ENCODE measurements around the gene EEPD1.

Gene EEPD1

DNA sequence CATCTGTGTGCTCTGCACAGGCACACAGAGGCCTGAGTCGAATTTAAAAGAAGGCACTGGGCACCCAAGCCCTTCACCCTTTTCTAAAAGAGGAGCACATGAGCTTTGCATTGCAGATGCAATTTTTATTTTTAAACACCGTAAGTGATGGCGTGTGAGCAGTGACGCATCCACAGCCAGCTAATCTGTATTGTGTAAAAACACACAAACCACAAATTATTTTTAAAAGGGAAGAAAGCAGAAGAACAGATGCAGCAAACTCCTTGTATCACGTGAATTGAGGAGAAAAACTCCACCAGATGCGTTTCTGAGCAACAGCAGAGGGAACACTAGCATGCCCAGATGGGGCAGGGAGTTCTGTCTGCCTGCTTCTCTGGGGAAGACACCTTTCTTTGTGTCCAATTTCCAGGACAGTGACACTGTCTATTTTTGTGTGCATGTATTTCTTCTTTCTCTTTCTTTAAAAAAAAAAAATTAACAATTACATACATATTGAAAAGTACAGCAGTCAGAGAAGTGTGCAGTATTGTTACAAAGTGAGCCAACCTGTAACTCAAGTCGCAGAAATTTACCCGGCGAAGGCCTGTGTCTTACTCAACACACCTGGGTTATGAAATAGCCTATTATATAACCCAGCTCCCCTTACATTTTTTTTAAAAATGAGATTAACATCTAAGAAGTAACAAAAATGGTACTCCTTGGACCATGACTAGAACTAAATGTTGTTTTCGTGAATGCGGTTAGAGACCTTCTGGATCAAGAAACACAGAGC lies 39.2 kb downstream of the EEPD1 start:
- no peak for DNase-seq

DNA sequence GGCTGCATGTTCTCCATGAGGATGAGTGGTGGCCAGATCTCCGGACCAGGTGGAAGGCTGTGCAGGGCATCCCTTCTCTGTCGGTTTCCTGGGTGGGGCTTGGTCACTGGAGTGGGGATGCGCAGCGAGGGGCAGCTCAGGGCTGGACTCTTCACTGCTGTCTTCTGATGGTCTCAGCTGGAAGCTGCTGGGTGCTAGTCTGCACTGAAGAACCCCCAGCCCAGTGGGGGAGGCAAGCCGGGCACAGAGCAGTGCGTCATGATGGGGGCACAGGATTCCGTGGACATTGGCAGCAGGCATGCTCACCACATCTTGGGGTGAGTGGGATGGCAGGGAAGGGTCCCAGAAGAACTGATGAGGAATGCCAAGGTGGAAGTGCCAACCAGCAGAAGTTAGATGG lies 39.8 kb downstream of the EEPD1 start:
- no peak for DNase-seq

DNA sequence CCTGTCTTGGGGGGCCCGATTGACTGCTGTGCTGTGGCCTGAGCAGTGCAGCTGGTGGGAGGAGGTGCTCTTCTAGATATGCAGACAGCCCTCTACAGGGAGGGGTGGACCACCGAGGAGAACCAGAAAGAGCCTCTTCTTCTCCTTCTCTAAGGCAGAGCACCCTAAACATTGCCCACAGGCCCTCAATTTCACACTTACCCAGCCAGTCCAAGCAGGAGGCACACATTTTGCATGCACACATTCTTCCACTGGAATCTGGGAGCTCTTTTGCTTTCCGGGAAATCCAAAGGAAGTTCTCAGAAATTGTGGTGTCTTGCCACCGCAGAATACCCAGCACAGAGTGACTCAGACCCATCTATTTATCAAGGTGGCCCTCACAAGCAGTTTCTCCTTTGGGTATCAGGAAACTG lies 45.8 kb downstream of the EEPD1 start:
- DNase-seq: no peak

DNA sequence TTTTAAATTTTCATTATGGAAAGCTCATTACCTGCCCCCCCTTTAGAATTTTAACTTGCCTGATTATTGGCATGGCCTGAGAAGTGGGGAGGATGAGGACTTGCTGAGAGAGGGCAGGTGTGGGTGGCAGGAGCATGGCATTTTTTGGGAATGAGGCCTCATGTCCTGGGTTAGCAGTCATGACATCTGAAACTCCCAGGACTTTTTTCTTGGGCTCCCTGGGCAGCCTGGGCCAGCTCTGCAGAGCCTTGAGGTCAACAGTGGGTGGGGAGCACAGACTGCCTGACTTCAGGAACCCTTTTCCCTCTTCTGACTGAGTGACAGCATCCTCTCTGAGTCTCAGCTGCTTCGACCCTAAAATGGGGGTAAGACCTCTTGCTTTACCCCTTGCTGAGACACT lies 46.3 kb downstream of the EEPD1 start:
- no peak for DNase-seq

DNA sequence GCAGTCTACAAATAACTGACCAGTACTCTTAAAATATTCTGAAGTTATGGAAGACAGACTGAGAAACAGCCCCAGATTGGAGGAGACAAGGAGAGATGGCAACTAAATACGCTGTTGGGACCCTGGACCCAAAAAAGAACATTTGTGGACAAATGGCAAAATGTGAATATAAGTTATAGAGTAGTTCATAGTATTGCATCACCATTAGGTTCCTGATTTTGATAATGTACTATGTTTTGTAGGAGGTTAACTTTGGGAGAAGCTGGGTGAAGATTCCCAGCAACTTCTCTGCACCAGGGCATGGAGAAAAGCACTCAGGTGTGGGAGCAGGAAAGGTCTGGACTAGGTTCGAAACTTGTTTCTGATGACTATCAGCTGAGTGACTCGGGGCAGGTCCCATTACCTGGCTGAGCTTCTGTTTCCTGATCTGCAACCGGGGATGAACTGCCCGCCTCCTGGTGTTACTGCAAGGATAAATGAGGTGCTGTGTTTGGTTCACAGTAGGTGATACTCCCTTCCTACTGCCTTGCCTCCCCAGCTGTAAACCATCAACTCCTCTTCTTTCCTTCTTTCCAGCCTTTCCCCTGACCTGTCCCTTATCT lies 48.2 kb downstream of the EEPD1 start:
- no peak for DNase-seq

DNA sequence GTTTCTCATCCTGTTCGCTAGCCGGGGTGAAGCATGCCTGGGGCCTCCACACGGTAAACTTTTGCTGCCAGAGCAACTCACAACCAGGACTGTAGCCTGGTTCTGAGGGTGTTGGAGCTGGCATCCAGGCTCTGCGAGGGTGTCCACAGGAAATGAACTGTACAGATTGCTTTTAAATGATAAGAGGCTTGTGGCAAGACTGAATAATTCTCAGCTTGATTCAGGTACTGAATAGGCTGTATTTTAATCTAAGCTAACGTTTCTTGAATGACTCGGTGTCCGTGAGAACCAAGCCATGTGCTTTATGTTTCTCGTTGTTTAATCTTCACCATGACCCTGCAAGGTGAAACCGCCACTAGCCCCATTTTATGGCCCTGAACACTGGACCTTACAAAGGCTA lies 49.3 kb downstream of the EEPD1 start:
- no peak for DNase-seq

DNA sequence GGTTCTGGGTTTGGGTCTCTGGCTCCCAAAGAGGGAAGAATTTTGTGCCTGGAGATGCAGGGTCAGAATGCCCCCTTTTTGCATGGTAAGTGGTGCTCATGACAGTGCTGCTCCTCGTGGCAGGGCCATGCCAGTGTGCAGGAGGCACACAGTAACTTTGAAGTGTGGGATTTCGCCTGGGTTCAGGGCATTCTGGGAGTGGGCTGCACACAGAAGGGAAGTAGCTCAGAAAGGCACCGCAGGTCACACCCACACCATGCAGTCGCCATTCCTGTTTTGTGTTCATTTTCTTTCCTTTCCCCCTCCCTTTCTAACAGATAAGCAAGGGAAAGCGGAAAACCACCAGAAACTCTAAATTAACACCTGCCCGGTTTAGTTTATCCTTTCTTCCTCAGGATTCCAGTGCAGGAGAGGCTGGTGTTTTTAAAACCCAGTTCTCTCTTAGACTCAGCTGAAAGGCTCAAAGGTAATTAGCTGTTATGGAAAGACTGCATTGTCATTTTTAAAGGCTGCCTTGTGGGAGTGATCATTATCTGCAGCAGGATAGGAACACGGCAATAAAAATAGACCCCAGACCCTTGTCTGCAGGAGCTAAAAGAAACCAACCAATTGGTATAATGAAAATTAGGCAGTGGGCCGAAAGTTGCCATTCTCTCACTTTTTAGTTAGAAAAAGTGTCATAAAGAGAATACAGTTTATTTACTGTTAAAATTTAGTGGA lies 50.2 kb downstream of the EEPD1 start:
- no peak for DNase-seq

DNA sequence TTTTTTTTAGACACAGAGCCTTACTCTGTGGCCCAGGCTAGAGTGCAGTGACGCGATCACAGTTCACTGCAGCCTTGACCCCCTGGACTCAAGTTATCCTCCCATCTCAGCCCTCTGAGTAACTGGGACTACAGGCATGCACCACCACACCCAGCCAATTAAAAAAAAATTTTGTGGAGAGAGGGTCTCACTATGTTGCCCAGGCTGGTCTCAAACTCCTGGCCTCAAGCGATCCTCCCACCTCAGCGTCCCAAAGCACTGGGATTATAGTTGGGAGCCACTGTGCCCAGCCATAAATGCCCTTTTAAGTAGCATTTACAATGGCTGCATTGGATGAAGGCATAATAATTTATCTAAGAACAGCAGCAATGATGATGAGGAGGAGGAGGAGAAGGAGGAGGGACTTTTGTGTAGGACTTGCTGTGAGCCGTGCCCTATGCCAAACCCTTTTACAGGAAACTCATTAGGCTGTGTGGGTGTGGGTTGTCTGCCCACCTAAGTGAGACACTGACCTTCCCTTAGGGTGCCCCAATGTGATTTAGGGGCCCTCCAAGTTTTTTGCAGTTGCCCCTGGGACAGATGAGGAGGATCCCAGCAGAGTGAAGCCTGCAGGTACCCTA lies 51.1 kb downstream of the EEPD1 start:
- no peak for DNase-seq

DNA sequence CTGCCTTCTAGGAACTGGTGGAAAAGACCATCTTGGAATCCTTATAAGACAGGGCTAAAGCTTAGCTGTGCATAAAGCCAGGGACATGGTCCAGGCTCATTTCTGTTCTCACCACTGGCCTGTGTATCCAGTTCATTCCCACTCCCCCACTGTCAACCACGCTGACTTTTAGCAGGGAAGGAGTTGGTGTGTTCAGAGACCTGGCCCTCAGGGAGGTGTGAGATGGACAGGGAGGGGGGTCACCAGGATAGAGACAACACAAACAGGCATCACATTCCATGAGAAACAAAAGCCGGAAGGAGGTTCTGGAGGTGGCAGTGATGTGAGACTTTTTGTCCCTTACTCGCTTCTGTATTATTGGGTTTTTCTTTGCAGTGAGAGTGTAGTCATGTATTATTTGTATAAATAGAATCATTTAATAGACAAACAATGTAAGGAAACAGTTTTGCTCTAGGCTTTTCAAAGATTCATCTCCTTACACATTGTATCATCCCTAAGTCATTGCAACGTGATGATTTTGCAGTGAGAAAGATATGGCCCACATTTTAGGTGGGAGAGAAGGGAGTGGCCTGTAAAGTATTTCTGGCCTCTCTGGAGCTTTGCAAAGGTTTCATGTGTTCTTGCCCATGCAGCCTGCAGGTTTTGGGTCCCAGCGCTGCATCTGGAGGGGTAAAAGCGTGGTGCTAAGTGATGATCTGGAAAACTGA lies 52.0 kb downstream of the EEPD1 start:
- DNase-seq: no peak

DNA sequence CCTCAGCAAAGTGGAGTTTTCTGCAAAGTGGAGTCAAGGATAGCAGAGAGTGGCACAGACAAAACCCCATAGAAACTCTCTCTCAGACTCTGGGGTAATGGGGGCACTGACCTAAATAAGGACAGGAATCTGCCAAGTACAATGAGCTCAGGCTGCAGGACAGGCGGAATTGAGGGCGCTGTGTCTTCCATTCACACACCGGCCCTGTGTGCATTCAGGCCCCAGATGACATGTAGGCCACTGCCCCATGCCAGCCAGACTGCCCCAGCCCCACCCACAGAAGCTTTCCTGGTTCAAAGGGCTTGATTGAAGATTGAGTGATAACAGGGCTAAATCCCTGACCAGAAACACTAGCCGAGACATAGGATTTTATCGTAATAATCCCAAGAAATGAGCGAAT lies 52.7 kb downstream of the EEPD1 start:
- DNase-seq: no peak

DNA sequence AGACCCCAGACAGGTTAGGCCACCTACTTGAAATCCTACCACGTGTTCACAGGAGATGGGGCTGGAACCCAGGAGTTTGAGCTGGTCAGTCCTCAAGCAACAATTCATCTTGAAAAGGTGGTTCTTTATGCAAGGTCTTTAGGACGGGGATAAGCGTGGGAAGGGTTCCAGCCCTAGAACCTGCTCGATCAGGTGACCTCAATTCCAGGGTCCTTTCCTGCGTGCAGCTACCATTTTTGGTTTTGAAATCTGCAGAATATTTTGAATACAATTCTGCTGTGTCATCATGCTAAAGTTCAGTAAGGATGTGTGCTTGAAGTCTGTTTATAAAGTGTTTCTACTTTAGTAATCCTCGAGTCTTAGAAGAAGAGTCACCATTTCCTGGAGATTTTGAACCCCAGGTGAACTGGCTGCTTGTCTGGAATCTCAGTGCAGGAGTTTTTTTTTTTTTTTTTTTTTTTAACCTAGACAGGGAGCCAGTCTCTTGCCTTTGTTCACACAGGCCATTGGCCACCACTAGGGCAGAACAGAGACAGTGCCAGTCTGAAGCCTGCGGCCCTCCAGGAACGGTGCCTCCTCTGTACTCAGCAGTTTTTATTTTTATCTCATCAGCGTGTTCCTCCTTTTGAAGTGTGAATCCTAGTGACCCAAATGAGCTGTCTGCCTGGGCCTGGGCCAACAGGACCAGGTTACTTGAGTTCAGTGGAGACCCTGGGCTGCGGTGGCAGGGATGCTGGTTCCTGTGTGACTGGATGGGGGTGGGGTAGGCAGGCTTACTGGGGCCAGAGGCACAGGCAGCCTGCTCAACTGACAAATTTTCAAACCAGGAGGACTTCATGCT lies 54.6 kb downstream of the EEPD1 start:
- no peak for DNase-seq

DNA sequence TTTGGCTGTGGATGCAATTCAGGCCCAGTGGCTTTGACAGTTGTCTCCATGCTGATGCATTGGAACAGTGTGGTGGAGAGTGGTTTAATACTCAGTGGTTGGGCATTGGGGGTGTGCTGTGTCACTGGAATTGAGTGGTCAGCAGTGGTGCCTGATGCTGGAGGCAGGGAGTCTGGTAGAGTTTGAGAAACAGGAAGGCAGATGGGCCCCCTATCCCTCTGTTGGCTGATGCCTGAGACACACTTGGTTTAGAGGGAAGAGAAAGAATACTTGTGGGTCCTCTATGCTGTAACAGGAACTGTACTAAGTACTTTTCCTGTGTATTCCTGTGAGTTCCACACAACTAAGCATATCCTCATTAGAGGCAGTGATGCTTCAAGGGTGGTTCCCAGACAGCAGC lies 55.4 kb downstream of the EEPD1 start:
- no peak for DNase-seq

DNA sequence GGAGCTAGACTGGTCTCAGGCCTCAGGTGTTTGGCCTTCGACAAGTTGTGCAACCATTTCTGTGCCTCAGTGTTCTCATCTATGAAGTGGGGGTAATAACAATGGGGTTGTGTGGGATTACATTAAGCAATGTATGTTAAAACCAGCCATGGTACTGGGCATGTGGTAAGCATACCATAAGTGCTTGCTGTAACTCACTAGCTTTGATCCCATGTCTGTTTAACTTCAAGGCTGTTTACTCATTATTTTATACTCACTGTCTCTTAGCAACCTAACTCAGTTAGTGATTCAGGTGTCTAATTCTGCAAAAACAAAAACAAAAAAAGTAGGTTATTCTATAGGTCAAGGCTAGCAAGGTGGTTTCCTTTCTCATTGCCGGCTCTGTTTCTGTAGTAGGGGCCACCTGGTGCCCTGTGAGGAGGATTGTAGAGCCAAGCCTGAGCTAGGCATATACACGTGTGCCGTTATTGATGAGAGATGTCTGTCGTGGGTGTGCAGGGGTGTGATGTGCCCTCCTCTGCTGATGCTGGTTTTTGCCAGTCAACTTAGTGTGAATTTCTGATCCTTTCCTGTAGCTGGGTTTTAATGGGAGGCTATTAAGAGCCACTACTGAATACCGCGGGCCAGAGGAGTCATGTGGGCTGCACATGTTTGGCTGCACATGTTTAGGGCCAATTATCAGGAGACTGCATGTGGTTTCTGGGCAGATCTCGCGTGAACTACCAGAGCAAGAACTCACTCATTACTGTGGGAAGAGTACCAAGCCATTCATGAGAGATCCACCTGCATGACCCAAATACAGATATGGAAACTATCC lies 56.2 kb downstream of the EEPD1 start:
- DNase-seq: no peak

DNA sequence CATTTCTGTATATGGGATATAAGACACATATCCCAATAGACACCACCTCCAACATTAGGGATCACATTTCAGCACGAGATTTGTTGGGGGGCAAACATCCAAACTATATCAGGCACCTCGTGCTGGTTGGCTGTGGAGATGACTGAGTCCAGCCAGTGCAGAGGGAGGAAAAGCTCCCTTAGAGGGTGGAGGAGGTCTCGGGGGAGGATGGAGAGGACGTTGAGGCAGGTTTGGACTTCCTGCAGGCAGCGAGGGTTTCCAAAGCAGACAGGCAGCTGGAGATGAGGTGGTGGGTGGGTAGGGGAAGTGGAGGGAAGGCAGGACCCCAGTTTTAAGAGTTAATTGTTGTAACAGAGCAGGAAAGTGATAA lies 56.7 kb downstream of the EEPD1 start:
- no peak for DNase-seq

DNA sequence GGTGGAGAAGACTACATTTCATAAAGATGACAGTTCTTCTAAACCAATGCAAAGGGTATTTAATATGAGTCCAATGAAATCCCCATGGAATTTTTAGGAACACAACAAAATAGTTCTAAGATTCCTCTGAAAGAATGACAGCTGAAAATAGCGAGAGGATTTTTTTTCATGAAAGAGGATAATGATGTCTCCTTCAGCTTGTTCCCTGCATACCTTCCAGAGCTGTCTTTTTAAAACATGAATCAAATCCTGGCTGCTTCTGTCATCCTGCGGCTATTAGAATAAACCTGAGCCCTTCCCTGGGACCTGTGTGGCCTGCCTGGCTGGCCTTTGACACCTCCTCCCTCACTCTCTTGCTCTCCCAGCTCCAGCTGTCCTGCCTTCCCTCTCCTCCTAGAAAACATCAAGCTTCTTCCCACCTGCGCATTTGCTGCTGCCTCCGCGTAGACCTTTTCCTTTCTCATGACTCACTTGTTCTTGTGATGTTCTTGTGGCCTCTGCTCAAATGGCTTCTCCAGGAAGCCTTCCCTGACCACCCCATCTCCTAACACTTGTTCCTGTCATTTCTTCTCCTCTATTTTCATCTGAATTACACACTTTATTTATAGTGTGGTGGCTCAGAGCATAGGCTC lies 57.4 kb downstream of the EEPD1 start:
- DNase-seq: no peak

DNA sequence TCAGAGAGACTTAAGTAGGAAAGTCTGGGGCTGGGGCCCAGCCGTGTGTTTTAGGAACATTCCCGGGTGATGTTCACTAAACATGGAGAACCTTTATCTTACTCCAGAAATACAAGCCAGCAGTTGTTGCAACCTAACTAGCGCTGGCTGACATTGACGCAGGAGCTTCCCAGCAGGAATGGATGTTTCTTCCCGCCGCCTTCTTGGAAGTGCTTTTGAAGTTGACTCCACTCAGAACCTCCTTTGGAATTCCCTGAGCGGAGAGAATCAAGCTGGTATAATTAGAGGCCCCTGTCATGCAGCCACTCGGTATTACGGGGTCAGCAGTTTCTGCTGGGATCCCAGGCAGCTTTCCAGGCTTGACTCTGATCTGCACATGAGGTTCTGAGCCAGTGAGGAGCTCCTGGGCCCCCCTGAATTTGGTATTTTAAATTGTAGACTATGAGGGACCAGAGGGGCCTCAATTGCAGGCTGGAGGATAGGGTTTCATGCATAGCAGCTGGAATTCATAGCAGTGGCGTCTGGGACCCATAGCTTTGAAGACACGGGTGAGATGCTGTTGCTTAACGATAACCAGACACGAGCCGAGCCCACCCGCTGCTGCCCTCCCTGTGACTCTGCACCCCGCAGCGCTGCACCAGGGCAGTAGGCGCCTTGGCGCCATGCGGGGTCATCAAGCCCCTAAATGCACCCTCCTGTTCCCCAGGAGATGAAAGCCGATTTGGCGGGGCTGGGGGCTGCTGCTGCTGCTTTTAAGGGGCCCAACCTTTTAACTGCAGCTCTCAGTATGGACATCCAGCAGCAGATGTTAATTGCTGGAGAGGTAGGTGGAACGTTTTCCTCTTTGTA lies 61.8 kb downstream of the EEPD1 start:
- no peak for DNase-seq

DNA sequence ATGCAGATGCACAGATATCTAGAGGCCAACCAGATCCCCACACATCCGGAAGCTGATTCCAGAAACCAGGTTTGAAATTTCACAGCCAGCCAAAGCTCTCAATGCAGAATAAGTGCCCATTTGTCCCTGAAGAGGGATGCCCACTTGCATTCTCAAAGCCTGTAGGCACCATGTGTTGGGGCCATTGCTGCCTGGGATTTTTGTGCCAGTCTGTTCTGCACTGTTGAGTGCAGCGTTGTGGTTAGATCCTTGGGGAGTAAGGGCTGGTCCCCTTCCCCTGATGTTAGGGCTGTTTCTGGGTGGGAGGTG lies 62.4 kb downstream of the EEPD1 start:
- no peak for DNase-seq

DNA sequence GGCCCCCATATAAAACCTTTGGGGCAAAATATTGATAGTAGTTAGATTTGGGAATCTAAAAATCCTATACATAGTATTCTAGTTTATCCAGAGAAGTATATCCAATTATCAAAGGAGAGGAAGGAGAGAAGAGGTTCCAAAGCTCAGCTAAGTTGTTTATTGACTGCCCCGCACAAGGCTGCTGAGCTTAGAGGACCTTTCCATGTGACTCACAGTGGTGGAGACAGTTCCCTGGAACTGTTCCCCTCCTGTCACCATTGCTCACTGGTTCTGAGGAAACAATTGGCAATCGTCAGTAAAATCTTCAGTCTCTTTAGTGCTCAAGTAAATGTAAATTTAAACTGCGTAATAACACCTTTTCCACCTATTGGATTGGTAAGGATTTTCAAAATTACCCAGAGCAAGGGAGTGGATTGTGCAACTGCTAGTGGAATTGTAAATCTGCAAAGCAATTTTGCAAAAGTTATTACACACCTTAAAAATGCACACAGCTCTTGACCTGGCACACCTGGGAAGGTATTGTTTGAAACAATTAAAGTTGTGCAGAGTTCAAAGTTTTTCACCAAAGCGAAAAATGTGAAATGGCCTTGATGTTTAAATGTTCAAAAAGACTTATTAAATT lies 63.1 kb downstream of the EEPD1 start:
- no peak for DNase-seq

DNA sequence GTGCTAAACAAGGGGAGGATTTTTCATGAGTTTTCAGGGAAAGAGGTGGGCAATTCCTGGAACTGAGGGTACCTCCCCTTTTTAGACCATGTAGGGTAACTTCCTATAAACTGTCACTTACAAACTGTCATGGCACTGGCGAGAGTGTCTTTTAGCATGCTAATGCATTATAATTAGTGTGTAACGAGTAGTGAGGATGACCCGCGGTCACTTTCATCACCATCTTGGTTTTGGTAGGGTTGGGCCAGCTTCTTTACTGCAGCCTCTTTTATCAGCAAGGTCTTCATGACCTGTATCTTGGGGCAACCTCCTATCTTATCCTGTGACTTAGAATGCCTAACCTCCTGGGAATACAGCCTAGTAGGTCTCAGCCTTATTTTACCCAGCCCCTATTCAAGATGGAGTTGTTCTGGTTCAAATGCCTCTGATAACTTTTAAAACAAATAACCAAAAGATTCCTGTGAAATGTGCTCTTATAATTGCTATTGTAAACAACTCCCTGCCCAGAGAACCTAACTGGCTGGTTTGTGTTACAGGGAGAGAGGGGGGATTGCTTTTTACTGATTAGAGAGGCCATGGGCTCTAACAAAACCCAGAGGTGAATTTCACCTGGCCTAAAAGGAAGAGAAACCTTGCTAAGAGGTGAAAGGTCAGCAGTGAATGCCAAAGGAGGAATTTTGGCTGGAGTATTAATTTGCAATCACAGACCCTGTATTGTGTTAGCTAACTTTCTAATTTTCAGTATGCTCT lies 64.3 kb downstream of the EEPD1 start:
- DNase-seq: no peak
